ENCODE measurements around the gene GATA5. TPM values are rescaled to one million over a fixed set of nuclear protein-coding genes. Genes with fewer than 3 reads are reported as not detected.

GATA5 gene
- total and polyA plus RNA-seq, 3 experiments from 2014 or later, result not detected

- Mint-ChIP-seq H3K27me3 (peaks cover 25 to 53% of the 10 kb centered on the region in 2 donors), H3K4me1 (peaks cover 0 to under 1% (median 0%) of the 10 kb centered on the region in 3 donors), H3K27ac (no peak overlapping the region), H3K4me3 (no peak overlapping the region), H3K36me3 (no peaks in the 10 kb centered on the region), H3K9me3 (no peaks in the 10 kb centered on the region)
- no peak for DNase-seq
- ChIA-PET CTCF (no interaction called here), POLR2A (no interaction called here)
- Histone ChIP-seq H3K27ac (ENCODE audit: low read depth, low read length) (no peak overlapping the region), H3K27me3 (ENCODE audit: insufficient read depth, low read length, poor library complexity, severe bottlenecking) (no peaks in the 10 kb centered on the region), H3K36me3 (ENCODE audit: insufficient read depth, low read length) (no peaks in the 10 kb centered on the region), H3K9me3 (ENCODE audit: low read length) (no peaks in the 10 kb centered on the region), H3K4me1 (ENCODE audit: insufficient read depth, low read length) (no peaks in the 10 kb centered on the region), H3K4me3 (ENCODE audit: low read length) (no peak overlapping the region)
Observed at GRCh38 chr20:62488470-62488869, 12.7 kb upstream of the GATA5 start.

GRCh38 chr20:62487561-62488354 lies 12.0 kb upstream of the GATA5 start:
- H3K4me3 ChIP-seq (ENCODE audit: low read length), result no peak overlapping the region
- CTCF ChIA-PET, result no interaction called here
- no peaks in the 10 kb centered on the region for H3K36me3 Mint-ChIP-seq
- H3K4me3 Mint-ChIP-seq, result no peak overlapping the region
- H3K36me3 ChIP-seq (ENCODE audit: insufficient read depth, low read length), result no peaks in the 10 kb centered on the region
- POLR2A ChIA-PET, result no interaction called here
- no peak overlapping the region for H3K27ac Mint-ChIP-seq
- H3K9me3 Mint-ChIP-seq, result no peaks in the 10 kb centered on the region
- H3K27ac ChIP-seq (ENCODE audit: low read depth, low read length), result peak overlapping the region; percentile 75
- peaks cover 0 to 7% (median 2%) of the 10 kb centered on the region in 3 donors for H3K4me1 Mint-ChIP-seq
- H3K9me3 ChIP-seq (ENCODE audit: low read length), result no peaks in the 10 kb centered on the region
- H3K27me3 ChIP-seq (ENCODE audit: insufficient read depth, low read length, poor library complexity, severe bottlenecking), result no peaks in the 10 kb centered on the region
- no peaks in the 10 kb centered on the region for H3K4me1 ChIP-seq (ENCODE audit: insufficient read depth, low read length)
- DNase-seq, result no peak
- H3K27me3 Mint-ChIP-seq, result peaks cover 32 to 60% of the 10 kb centered on the region in 2 donors

GRCh38 chr20:62487118-62487517 lies 11.3 kb upstream of the GATA5 start:
- Histone ChIP-seq H3K4me1 (ENCODE audit: insufficient read depth, low read length) (no peaks in the 10 kb centered on the region), H3K4me3 (ENCODE audit: low read length) (no peak overlapping the region), H3K27ac (ENCODE audit: low read depth, low read length) (peak overlapping the region; percentile 75), H3K36me3 (ENCODE audit: insufficient read depth, low read length) (no peaks in the 10 kb centered on the region), H3K27me3 (ENCODE audit: insufficient read depth, low read length, poor library complexity, severe bottlenecking) (peaks cover 1% of the 10 kb centered on the region), H3K9me3 (ENCODE audit: low read length) (no peaks in the 10 kb centered on the region)
- H3K27ac Mint-ChIP-seq, result no peak overlapping the region
- peaks cover 32 to 66% of the 10 kb centered on the region in 2 donors for H3K27me3 Mint-ChIP-seq
- ChIA-PET CTCF (no interaction called here), POLR2A (no interaction called here)
- DNase-seq, result no peak
- H3K9me3 Mint-ChIP-seq, result no peaks in the 10 kb centered on the region
- no peaks in the 10 kb centered on the region for H3K36me3 Mint-ChIP-seq
- H3K4me1 Mint-ChIP-seq, result peaks cover 0 to 13% (median 3%) of the 10 kb centered on the region in 3 donors
- H3K4me3 Mint-ChIP-seq, result no peak overlapping the region

- H3K9me3 ChIP-seq (ENCODE audit: low read length), result no peaks in the 10 kb centered on the region
- peak overlapping the region; percentile 75 for H3K27ac ChIP-seq (ENCODE audit: low read depth, low read length)
- no peaks in the 10 kb centered on the region for H3K36me3 ChIP-seq (ENCODE audit: insufficient read depth, low read length)
- Mint-ChIP-seq H3K27me3 (peaks cover 36 to 67% of the 10 kb centered on the region in 2 donors), H3K9me3 (no peaks in the 10 kb centered on the region), H3K4me1 (peaks cover 0 to 18% (median 3%) of the 10 kb centered on the region in 3 donors), H3K36me3 (no peaks in the 10 kb centered on the region), H3K27ac (peak overlapping the region in 1 of 8 donors; percentile 17), H3K4me3 (no peak overlapping the region)
- H3K27me3 ChIP-seq (ENCODE audit: insufficient read depth, low read length, poor library complexity, severe bottlenecking), result peaks cover 7% of the 10 kb centered on the region
- POLR2A ChIA-PET, result no interaction called here
- no peaks in the 10 kb centered on the region for H3K4me1 ChIP-seq (ENCODE audit: insufficient read depth, low read length)
- CTCF ChIA-PET, result no interaction called here
- H3K4me3 ChIP-seq (ENCODE audit: low read length), result no peak overlapping the region
- DNase-seq, result no peak
Observed at GRCh38 chr20:62486484-62486883, 10.7 kb upstream of the GATA5 start.

GRCh38 chr20:62485701-62486089 lies 9.9 kb upstream of the GATA5 start:
- peaks cover 0 to 18% (median 3%) of the 10 kb centered on the region in 3 donors for H3K4me1 Mint-ChIP-seq
- Histone ChIP-seq H3K4me3 (ENCODE audit: low read length) (no peak overlapping the region), H3K9me3 (ENCODE audit: low read length) (no peaks in the 10 kb centered on the region), H3K27me3 (ENCODE audit: insufficient read depth, low read length, poor library complexity, severe bottlenecking) (peaks cover 8% of the 10 kb centered on the region), H3K4me1 (ENCODE audit: insufficient read depth, low read length) (no peaks in the 10 kb centered on the region), H3K27ac (ENCODE audit: low read depth, low read length) (no peak overlapping the region), H3K36me3 (ENCODE audit: insufficient read depth, low read length) (no peaks in the 10 kb centered on the region)
- no peaks in the 10 kb centered on the region for H3K9me3 Mint-ChIP-seq
- H3K27me3 Mint-ChIP-seq, result peaks cover 34 to 64% of the 10 kb centered on the region in 2 donors
- H3K4me3 Mint-ChIP-seq, result no peak overlapping the region
- CTCF ChIA-PET, result no interaction called here
- no peaks in the 10 kb centered on the region for H3K36me3 Mint-ChIP-seq
- no peak for DNase-seq
- POLR2A ChIA-PET, result no interaction called here
- H3K27ac Mint-ChIP-seq, result no peak overlapping the region

GRCh38 chr20:62485062-62485700 lies 9.4 kb upstream of the GATA5 start:
- H3K4me1 Mint-ChIP-seq, result peaks cover 0 to 18% (median 3%) of the 10 kb centered on the region in 3 donors
- no peak for DNase-seq
- peak overlapping the region; percentile 47 for H3K27ac ChIP-seq (ENCODE audit: low read depth, low read length)
- no peaks in the 10 kb centered on the region for H3K4me1 ChIP-seq (ENCODE audit: insufficient read depth, low read length)
- peaks cover 8% of the 10 kb centered on the region for H3K27me3 ChIP-seq (ENCODE audit: insufficient read depth, low read length, poor library complexity, severe bottlenecking)
- H3K9me3 ChIP-seq (ENCODE audit: low read length), result no peaks in the 10 kb centered on the region
- peaks cover 34 to 63% of the 10 kb centered on the region in 2 donors for H3K27me3 Mint-ChIP-seq
- CTCF ChIA-PET, result no interaction called here
- no peaks in the 10 kb centered on the region for H3K36me3 Mint-ChIP-seq
- H3K4me3 Mint-ChIP-seq, result no peak overlapping the region
- H3K9me3 Mint-ChIP-seq, result no peaks in the 10 kb centered on the region
- H3K36me3 ChIP-seq (ENCODE audit: insufficient read depth, low read length), result no peaks in the 10 kb centered on the region
- H3K27ac Mint-ChIP-seq, result no peak overlapping the region
- H3K4me3 ChIP-seq (ENCODE audit: low read length), result no peak overlapping the region
- POLR2A ChIA-PET, result no interaction called here

GRCh38 chr20:62484478-62484877 lies 8.7 kb upstream of the GATA5 start:
- POLR2A ChIA-PET, result no interaction called here
- peak overlapping the region; percentile 47 for H3K27ac ChIP-seq (ENCODE audit: low read depth, low read length)
- H3K36me3 ChIP-seq (ENCODE audit: insufficient read depth, low read length), result no peaks in the 10 kb centered on the region
- no peaks in the 10 kb centered on the region for H3K9me3 Mint-ChIP-seq
- DNase-seq, result no peak
- H3K27me3 ChIP-seq (ENCODE audit: insufficient read depth, low read length, poor library complexity, severe bottlenecking), result peaks cover 8% of the 10 kb centered on the region
- no peak overlapping the region for H3K4me3 ChIP-seq (ENCODE audit: low read length)
- H3K4me3 Mint-ChIP-seq, result no peak overlapping the region
- H3K4me1 Mint-ChIP-seq, result peaks cover 0 to 18% (median 3%) of the 10 kb centered on the region in 3 donors
- no peaks in the 10 kb centered on the region for H3K4me1 ChIP-seq (ENCODE audit: insufficient read depth, low read length)
- H3K27ac Mint-ChIP-seq, result no peak overlapping the region
- no peaks in the 10 kb centered on the region for H3K36me3 Mint-ChIP-seq
- peaks cover 34 to 60% of the 10 kb centered on the region in 2 donors for H3K27me3 Mint-ChIP-seq
- CTCF ChIA-PET, result no interaction called here
- H3K9me3 ChIP-seq (ENCODE audit: low read length), result no peaks in the 10 kb centered on the region

GRCh38 chr20:62483613-62484458 lies 8.0 kb upstream of the GATA5 start:
- no peak overlapping the region for H3K4me3 Mint-ChIP-seq
- no peaks in the 10 kb centered on the region for H3K9me3 Mint-ChIP-seq
- peaks cover 0 to 18% (median 5%) of the 10 kb centered on the region in 3 donors for H3K4me1 Mint-ChIP-seq
- Histone ChIP-seq H3K36me3 (ENCODE audit: insufficient read depth, low read length) (no peaks in the 10 kb centered on the region), H3K27ac (ENCODE audit: low read depth, low read length) (no peak overlapping the region), H3K9me3 (ENCODE audit: low read length) (no peaks in the 10 kb centered on the region), H3K4me1 (ENCODE audit: insufficient read depth, low read length) (no peaks in the 10 kb centered on the region), H3K27me3 (ENCODE audit: insufficient read depth, low read length, poor library complexity, severe bottlenecking) (peaks cover 8% of the 10 kb centered on the region), H3K4me3 (ENCODE audit: low read length) (no peak overlapping the region)
- no peaks in the 10 kb centered on the region for H3K36me3 Mint-ChIP-seq
- H3K27me3 Mint-ChIP-seq, result peaks cover 38 to 65% of the 10 kb centered on the region in 2 donors
- CTCF ChIA-PET, result no interaction called here
- POLR2A ChIA-PET, result no interaction called here
- DNase-seq, result no peak
- no peak overlapping the region for H3K27ac Mint-ChIP-seq

Data from CD8-positive, alpha-beta memory T cell (primary cell).